Kidney (tissue), 14 donors: ENCODE results near the gene HOXD11. TPM values are rescaled to one million over a fixed set of nuclear protein-coding genes. Genes with fewer than 3 reads are reported as not detected.
A peak's percentile ranks its signal among the peaks of the same experiment; 100 is the strongest.

Experiments
- DNase-seq, 5 donors: peaks; one replicate each; pipeline ENCODE4 v3.0.0-alpha.2; 2013 to 2020
- FAIRE-seq: peaks from 2 replicates; lab custom pipeline; 2012; peaks lifted over from hg19 to GRCh38; lab: Jason Lieb, UNC
- H3K27ac ChIP-seq, 2 donors: one replicate each; pipeline ENCODE4 v1.7.0; 2013; ENCODE audit warnings: low read depth in 2 of 2, low read length in 2 of 2, inconsistent platforms in 1 of 2
- H3K27me3 ChIP-seq: one replicate; pipeline ENCODE4 v1.7.1; 2013; ENCODE audit warnings: low read length, inconsistent platforms; ENCODE audit not compliant: control insufficient read depth, insufficient read depth
- H3K36me3 ChIP-seq, 3 donors: one replicate each; pipeline versions ENCODE4 v1.7.0 to v1.7.1; 2013; ENCODE audit warnings: low read length in 3 of 3, control low read depth in 1 of 3, inconsistent platforms in 1 of 3; ENCODE audit not compliant: insufficient read depth in 3 of 3, control insufficient read depth in 2 of 3
- H3K4me1 ChIP-seq, 3 donors: one replicate each; pipeline versions ENCODE4 v1.7.0 to v1.7.1; 2013; ENCODE audit warnings: low read length in 3 of 3, inconsistent platforms in 1 of 3, low read depth in 1 of 3; ENCODE audit not compliant: control insufficient read depth in 2 of 3, insufficient read depth in 2 of 3
- H3K4me3 ChIP-seq, 3 donors: one replicate each; pipeline versions ENCODE4 v1.7.0 to v1.8.1; 2013; ENCODE audit warnings: low read length in 3 of 3, control low read depth in 1 of 3, inconsistent platforms in 1 of 3
- H3K9ac ChIP-seq, 3 donors: one replicate each; pipeline versions ENCODE4 v1.7.0 to v1.7.1; 2013; ENCODE audit warnings: low read length in 3 of 3, control low read depth in 1 of 3, inconsistent platforms in 1 of 3
- H3K9me3 ChIP-seq, 3 donors: one replicate each; pipeline versions ENCODE4 v1.7.0 to v1.7.1; 2013; ENCODE audit warnings: low read length in 3 of 3, control low read depth in 1 of 3, inconsistent platforms in 1 of 3; ENCODE audit not compliant: control insufficient read depth in 2 of 3, insufficient read depth in 1 of 3
- intact Hi-C: fragments of 100-400 bp; cut with DNase I; formaldehyde crosslinking; loops from one replicate; pipeline ENCODE4 v1.11.1; 2022
- polyA plus RNA-seq: library from polyadenylated mRNA; stranded (reverse); fragments of 350-450 nt; fragmentation: Illumina TruSeq; extraction: RNeasy Lipid Tissue Mini Kit (QIAGEN cat#74804); gene quantifications from one replicate; pipeline ENCODE4 v1.2.3, GENCODE V29; 2014; ENCODE audit warnings: low read depth, low replicate concordance; ENCODE audit not compliant: insufficient read depth
- total RNA-seq: library from RNA; stranded (reverse); fragmentation: NEBNext Ultra II Directional; extraction: Animal tissue kit (Norgen Biotek cat#: 25700); gene quantifications from one replicate; pipeline ENCODE4 v1.2.1, GENCODE V29; 2021
- TF ChIP-seq, protein P1 (sequence below): IDR thresholded peaks from 3 replicates; pipeline ENCODE4 v1.5.1; 2012; ENCODE audit warnings: mild to moderate bottlenecking, moderate library complexity, borderline replicate concordance; ENCODE audit not compliant: insufficient read depth; ENCODE audit errors: extremely low read depth
- donor health status: control.
- donor health status: control.
- donor health status: control.
- donor health status: control.
- donor health status: control.
- donor health status: DM: yes; HTN: yes; CAD: no.
- donor health status: Normal renal cell carcinoma (clear cell type).

HOXD11 gene
- total and polyA plus RNA-seq, 2 donors from 2014 or later, result 5.8 to 15.9 TPM

DNA sequence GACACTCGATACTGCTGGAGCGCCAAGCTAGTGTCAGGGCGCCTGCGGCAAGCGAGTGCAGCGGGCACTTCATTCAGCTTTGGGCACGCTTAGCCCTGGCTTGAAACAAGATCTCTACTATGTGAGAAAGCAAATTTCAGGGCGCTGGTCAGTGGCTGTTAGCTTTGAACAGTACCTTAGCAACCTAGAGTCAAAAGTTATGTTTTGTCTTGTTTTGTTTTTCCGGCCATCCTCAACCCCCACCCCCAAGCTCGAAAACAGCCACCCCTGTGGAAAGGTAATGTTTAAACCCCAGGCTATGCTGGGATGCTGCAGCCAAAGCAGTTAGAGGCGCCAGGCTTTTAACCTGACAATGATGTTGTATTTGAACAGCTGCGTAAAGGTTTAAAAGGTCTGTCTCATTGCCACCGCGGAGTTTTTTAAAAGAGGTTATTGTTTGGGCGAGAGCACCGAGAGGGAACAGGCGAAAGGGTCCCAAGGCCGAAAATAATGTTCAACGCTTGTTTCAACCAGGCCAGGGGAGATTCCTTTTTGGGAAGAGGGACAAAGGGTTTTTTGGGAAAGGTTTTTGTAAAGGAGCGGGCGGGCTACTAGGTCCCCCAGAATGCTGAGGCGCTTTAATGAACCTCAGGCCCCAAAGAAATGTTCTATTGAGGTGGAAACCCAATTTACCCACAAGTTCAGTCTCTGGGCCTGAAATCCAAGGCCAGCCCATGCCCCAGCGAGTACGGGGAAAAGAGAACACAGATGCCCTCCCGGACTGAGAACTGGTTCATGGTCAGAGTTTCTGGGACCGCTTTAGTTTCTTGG is 7.2 kb downstream of the HOXD11 start:
- TF ChIP-seq, protein P1, sequence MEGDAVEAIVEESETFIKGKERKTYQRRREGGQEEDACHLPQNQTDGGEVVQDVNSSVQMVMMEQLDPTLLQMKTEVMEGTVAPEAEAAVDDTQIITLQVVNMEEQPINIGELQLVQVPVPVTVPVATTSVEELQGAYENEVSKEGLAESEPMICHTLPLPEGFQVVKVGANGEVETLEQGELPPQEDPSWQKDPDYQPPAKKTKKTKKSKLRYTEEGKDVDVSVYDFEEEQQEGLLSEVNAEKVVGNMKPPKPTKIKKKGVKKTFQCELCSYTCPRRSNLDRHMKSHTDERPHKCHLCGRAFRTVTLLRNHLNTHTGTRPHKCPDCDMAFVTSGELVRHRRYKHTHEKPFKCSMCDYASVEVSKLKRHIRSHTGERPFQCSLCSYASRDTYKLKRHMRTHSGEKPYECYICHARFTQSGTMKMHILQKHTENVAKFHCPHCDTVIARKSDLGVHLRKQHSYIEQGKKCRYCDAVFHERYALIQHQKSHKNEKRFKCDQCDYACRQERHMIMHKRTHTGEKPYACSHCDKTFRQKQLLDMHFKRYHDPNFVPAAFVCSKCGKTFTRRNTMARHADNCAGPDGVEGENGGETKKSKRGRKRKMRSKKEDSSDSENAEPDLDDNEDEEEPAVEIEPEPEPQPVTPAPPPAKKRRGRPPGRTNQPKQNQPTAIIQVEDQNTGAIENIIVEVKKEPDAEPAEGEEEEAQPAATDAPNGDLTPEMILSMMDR, result no peak
- FAIRE-seq (no peak), DNase-seq (peak in 4 of 5 donors; percentile 72 to 87 (median 79))
- peak overlapping the region; percentile 94 to 95 for H3K27ac ChIP-seq
- intact Hi-C loops, result no loop called here
- peaks cover 0 to 8% (median 0%) of the 10 kb centered on the region in 3 donors for H3K36me3 ChIP-seq
- H3K9ac ChIP-seq, result peak overlapping the region; percentile 52 to 97 (median 84)
- no peaks in the 10 kb centered on the region for H3K27me3 ChIP-seq
- H3K4me1 ChIP-seq, result peaks cover 0 to 5% (median 0%) of the 10 kb centered on the region in 3 donors
- H3K4me3 ChIP-seq, result peak overlapping the region; percentile 36 to 89 (median 69)
- no peaks in the 10 kb centered on the region for H3K9me3 ChIP-seq

DNA sequence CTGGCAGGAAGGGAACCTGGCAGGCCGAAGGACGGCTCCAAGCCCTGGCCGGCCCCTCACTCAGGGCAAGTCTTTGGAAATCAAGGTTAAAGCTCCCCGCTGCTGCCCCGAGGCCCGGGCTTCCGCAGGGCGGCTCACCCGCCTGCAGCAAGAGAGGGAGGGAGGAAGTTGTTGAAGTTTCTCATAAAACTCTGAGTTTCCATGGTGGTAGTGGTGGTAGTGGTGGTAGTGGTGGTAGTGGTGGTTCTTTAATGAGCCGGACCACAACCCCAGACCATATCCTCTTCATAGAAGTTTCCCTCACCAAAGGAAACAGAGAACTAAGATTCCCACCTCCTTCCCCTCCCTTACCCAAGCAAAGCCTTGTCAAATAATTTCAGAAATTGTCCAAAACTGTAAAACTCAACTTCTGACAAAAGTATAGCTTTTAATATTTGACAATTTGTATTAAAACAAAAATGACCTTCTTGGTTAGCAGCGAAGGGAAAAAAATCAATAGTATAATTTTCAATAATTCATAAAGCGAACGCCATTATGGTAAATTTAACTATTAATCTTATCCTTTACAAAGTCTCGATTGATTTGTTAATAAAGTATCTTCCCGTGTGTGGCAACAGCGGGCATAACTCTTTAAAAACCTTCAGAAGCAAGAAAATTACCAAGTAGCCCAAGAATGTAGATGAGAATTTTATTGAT is 8.0 kb downstream of the HOXD11 start:
- Histone ChIP-seq H3K27me3 (no peaks in the 10 kb centered on the region), H3K9me3 (no peaks in the 10 kb centered on the region), H3K9ac (peak overlapping the region; percentile 52 to 97 (median 84)), H3K27ac (peak overlapping the region; percentile 94 to 95), H3K36me3 (peaks cover 0 to 13% (median 0%) of the 10 kb centered on the region in 3 donors), H3K4me1 (peaks cover 0 to 12% (median 0%) of the 10 kb centered on the region in 3 donors), H3K4me3 (peak overlapping the region; percentile 43 to 89 (median 69))
- FAIRE-seq, result no peak
- intact Hi-C loops, result no loop called here
- TF ChIP-seq, protein P1, result no peak
- DNase-seq, result peak in 1 of 5 donors; percentile 61

DNA sequence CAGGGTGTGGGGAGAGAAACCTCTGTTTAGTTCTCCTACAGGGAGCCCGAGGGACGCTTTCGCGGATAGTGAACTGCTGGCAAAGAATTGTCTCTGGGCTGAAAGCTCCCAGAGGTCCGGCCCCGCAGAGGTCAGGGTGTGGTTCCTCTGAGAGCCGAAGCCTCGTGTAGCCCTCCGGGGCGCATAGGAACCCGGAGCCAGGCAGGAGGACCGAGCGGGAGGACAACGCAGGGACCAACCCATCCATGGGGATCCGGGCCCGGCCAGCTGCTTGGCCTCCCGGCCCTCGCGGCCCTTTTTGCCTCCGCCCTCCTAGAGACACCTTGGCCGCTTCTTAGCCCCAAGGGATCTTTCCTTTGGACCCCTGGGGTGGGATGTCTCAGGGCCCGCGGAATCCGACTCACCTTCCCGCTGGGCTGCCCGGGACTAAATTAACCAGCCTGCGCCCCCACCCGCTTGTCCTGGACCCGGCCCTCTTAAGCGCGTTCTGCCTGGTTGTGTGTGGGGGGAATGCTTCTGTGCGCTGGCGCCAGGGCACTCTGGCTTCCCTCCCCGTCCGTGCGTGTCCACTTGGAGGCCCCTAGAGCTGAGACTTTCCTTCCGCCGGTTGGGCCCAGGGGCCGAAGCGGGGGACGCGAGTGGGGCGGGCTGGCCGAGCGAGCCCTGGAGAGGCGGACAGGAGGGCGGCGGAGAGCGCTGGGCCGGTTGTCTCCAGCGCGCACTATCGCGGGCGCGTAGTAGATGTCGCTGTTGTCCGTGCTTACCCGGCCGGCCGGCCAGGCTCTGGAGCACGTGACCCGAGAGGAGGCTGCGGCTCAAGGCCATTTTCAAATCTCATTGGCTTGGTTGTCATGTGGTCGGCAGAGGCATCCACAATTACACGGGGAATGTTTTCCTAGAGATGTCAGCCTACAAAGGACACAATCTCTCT is 9.1 kb downstream of the HOXD11 start, which contains the start of gene HOXD10:
Gene HOXD10, plus strand, starts transcription at position 896 of the 931 bp plus-strand sequence. CDS start 56 bp downstream, outside the sequence.
- DNase-seq, result peak; percentile 95 to 98 (median 97)
- Histone ChIP-seq H3K9ac (peak within 1 kb of the TSS; percentile 49 to 97 (median 84)), H3K9me3 (no peaks in the 10 kb centered on the region), H3K27me3 (no peaks in the 10 kb centered on the region), H3K4me1 (peaks cover 0 to 15% (median 2%) of the 10 kb centered on the region in 3 donors), H3K4me3 (peak within 1 kb of the TSS; percentile 62 to 89 (median 69)), H3K27ac (peak within 1 kb of the TSS; percentile 94 to 95), H3K36me3 (peaks cover 0 to 10% (median 0%) of the 10 kb centered on the region in 3 donors)
- TF ChIP-seq, protein P1, result peak; percentile 52
- no peak for FAIRE-seq
- intact Hi-C loops, result no loop called here
